BLaER1 (cell line): Measurements from ENCODE around the gene NTHL1.

Experiments used
- H3K27ac ChIP-seq: shearing (Covaris generic); formaldehyde crosslinking; 2 replicates; pipeline ENCODE4 v1.8.1; 2022
- H3K27me3 ChIP-seq: shearing (Covaris generic); formaldehyde crosslinking; 2 replicates; pipeline ENCODE4 v1.8.1; 2022
- H3K36me3 ChIP-seq: shearing (Covaris generic); formaldehyde crosslinking; 2 replicates; pipeline ENCODE4 v1.8.1; 2022
- H3K4me1 ChIP-seq: shearing (Covaris generic); formaldehyde crosslinking; 2 replicates; pipeline ENCODE4 v1.8.1; 2022
- H3K4me2 ChIP-seq: shearing (Covaris generic); formaldehyde crosslinking; 2 replicates; pipeline ENCODE4 v1.8.1; 2022
- H3K4me3 ChIP-seq: shearing (Covaris generic); formaldehyde crosslinking; 2 replicates; pipeline ENCODE4 v1.8.1; 2022
- H3K9ac ChIP-seq: shearing (Covaris generic); formaldehyde crosslinking; 2 replicates; pipeline ENCODE4 v1.8.1; 2022
- H3K9me3 ChIP-seq: shearing (Covaris generic); formaldehyde crosslinking; 2 replicates; pipeline ENCODE4 v1.8.1; 2022
- H4K20me1 ChIP-seq: shearing (Covaris generic); formaldehyde crosslinking; 2 replicates; pipeline ENCODE4 v1.8.1; 2022
- Cebpa-rat ChIP-seq: shearing (Covaris generic); IDR thresholded peaks from 2 replicates; pipeline ENCODE4 v1.8.1; 2022

The NTHL1 gene

GRCh38 chr16:2044541-2044940, 3.1 kb downstream of the NTHL1 start:
- Histone ChIP-seq H4K20me1 (0 out of 2 replicates have a peak, but pooled peaks cover 12% of the 10 kb centered on the region), H3K4me2 (peak overlapping the region; percentile 99), H3K4me1 (peaks cover 85% of the 10 kb centered on the region), H3K9me3 (no peaks in the 10 kb centered on the region), H3K9ac (peak overlapping the region; percentile 63), H3K36me3 (0 out of 2 replicates have a peak, but pooled peaks cover 7% of the 10 kb centered on the region), H3K27ac (peak overlapping the region; percentile 69), H3K4me3 (peak overlapping the region; percentile 34; the same call in 1 of the 2 replicates), H3K27me3 (no peaks in the 10 kb centered on the region)
- no peak for TF ChIP-seq Cebpa-rat

- Histone ChIP-seq H3K4me3 (peak overlapping the region; percentile 34; the same call in 1 of the 2 replicates), H3K4me2 (peak overlapping the region; percentile 99), H3K36me3 (0 out of 2 replicates have a peak, but pooled peaks cover 7% of the 10 kb centered on the region), H3K4me1 (peaks cover 86% of the 10 kb centered on the region), H3K27me3 (no peaks in the 10 kb centered on the region), H3K27ac (peak overlapping the region; percentile 69), H3K9me3 (no peaks in the 10 kb centered on the region), H4K20me1 (0 out of 2 replicates have a peak, but pooled peaks cover 9% of the 10 kb centered on the region), H3K9ac (peak overlapping the region; percentile 63)
- TF ChIP-seq Cebpa-rat = no peak
These were observed 3.8 kb downstream of the NTHL1 start for GRCh38 chr16:2043667-2044451.

- Histone ChIP-seq H3K9me3 (no peaks in the 10 kb centered on the region), H3K4me1 (peaks cover 88% of the 10 kb centered on the region), H3K27me3 (no peaks in the 10 kb centered on the region), H3K27ac (peak overlapping the region; percentile 69), H3K9ac (no peak overlapping the region), H4K20me1 (0 out of 2 replicates have a peak, but pooled peaks cover 4% of the 10 kb centered on the region), H3K4me2 (peak overlapping the region; percentile 99), H3K36me3 (0 out of 2 replicates have a peak, but pooled peaks cover 7% of the 10 kb centered on the region), H3K4me3 (0 out of 2 replicates have a peak overlapping the region, but pooled peaks have one; percentile 34)
- TF ChIP-seq Cebpa-rat = no peak
These were observed 4.5 kb downstream of the NTHL1 start for GRCh38 chr16:2042986-2043666.

- Histone ChIP-seq H3K9me3 (no peaks in the 10 kb centered on the region), H4K20me1 (0 out of 2 replicates have a peak, but pooled peaks cover 4% of the 10 kb centered on the region), H3K4me3 (peak overlapping the region; percentile 35; the same call in 1 of the 2 replicates), H3K36me3 (peaks cover 11% of the 10 kb centered on the region), H3K4me1 (peaks cover 95% of the 10 kb centered on the region), H3K4me2 (peak overlapping the region; percentile 99), H3K9ac (peak overlapping the region; percentile 53), H3K27me3 (no peaks in the 10 kb centered on the region), H3K27ac (peak overlapping the region; percentile 82)
- no peak for TF ChIP-seq Cebpa-rat
These were observed 5.3 kb downstream of the NTHL1 start for GRCh38 chr16:2042171-2042985.

- Histone ChIP-seq H3K4me2 (peak overlapping the region; percentile 94), H3K9ac (0 out of 2 replicates have a peak overlapping the region, but pooled peaks have one; percentile 69), H3K27me3 (no peaks in the 10 kb centered on the region), H3K4me1 (peaks cover 98% of the 10 kb centered on the region), H3K27ac (peak overlapping the region; percentile 82), H3K9me3 (no peaks in the 10 kb centered on the region), H3K4me3 (no peak overlapping the region), H4K20me1 (no peaks in the 10 kb centered on the region), H3K36me3 (peaks cover 18% of the 10 kb centered on the region)
- no peak for TF ChIP-seq Cebpa-rat
These were observed 6.7 kb downstream of the NTHL1 start for GRCh38 chr16:2040787-2041522.

GRCh38 chr16:2040041-2040786, 7.4 kb downstream of the NTHL1 start:
- H3K27me3 ChIP-seq = no peaks in the 10 kb centered on the region
- 0 out of 2 replicates have a peak overlapping the region, but pooled peaks have one; percentile 29 for H3K4me3 ChIP-seq
- H3K9ac ChIP-seq = peak overlapping the region; percentile 69; the same call in 1 of the 2 replicates
- peak overlapping the region; percentile 82 for H3K27ac ChIP-seq
- no peaks in the 10 kb centered on the region for H3K9me3 ChIP-seq
- TF ChIP-seq Cebpa-rat = no peak
- H3K4me1 ChIP-seq = peaks cover 98% of the 10 kb centered on the region
- H3K4me2 ChIP-seq = peak overlapping the region; percentile 94
- H3K36me3 ChIP-seq = peaks cover 13% of the 10 kb centered on the region
- H4K20me1 ChIP-seq = no peaks in the 10 kb centered on the region

- peak overlapping the region; percentile 82 for H3K27ac ChIP-seq
- no peak for TF ChIP-seq Cebpa-rat
- peak overlapping the region; percentile 69 for H3K9ac ChIP-seq
- no peaks in the 10 kb centered on the region for H3K9me3 ChIP-seq
- H3K36me3 ChIP-seq = peaks cover 13% of the 10 kb centered on the region
- H3K4me1 ChIP-seq = peaks cover 98% of the 10 kb centered on the region
- no peaks in the 10 kb centered on the region for H3K27me3 ChIP-seq
- H4K20me1 ChIP-seq = no peaks in the 10 kb centered on the region
- peak overlapping the region; percentile 29; the same call in 1 of the 2 replicates for H3K4me3 ChIP-seq
- H3K4me2 ChIP-seq = peak overlapping the region; percentile 94
These were observed 8.2 kb downstream of the NTHL1 start for GRCh38 chr16:2039274-2040031.
